Liver (tissue), 3 donors: ENCODE results near the gene ITIH4.

Experiments used
- RAD21 ChIP-seq, 2 donors: IDR thresholded peaks; 2 replicates each; pipeline ENCODE4 v1.6.1; 2016; ENCODE audit warnings: antibody characterized with exemption in 2 of 2, mild to moderate bottlenecking in 2 of 2
- TAF1 ChIP-seq: conservative IDR thresholded peaks from 2 replicates; pipeline ENCODE4 v1.6.1; 2016; ENCODE audit warnings: antibody characterized with exemption, mild to moderate bottlenecking
- TF ChIP-seq, protein P1 (sequence below): fragments of 150-350 bp; IDR thresholded peaks from 2 replicates; pipeline ENCODE4 v1.5.1; 2017; ENCODE audit warnings: improper control_type of control experiment, low read depth, low read length; ENCODE audit not compliant: missing input control
- donor health status: healthy.
- donor health status: healthy.

DNA sequence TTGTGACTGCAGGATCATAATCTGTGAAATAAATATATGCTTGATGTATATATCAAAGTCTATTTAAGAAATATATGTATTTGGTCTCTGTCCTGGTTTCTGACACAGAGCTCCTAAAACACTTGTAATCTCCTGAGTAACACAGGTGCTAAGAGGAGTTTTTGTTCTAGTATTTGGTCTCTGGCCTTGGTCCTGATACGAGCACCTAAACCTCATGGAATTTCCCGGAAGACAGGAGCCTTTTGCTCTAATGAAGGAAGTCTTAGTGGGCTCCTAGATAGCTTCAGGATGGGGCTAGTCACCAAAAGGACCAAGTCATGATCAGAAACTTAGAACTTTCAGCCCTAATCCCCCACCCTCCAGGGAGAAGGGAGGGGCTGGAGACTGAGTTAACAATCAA is 23.5 kb upstream of the ITIH4 start:
- TF ChIP-seq, protein P1, sequence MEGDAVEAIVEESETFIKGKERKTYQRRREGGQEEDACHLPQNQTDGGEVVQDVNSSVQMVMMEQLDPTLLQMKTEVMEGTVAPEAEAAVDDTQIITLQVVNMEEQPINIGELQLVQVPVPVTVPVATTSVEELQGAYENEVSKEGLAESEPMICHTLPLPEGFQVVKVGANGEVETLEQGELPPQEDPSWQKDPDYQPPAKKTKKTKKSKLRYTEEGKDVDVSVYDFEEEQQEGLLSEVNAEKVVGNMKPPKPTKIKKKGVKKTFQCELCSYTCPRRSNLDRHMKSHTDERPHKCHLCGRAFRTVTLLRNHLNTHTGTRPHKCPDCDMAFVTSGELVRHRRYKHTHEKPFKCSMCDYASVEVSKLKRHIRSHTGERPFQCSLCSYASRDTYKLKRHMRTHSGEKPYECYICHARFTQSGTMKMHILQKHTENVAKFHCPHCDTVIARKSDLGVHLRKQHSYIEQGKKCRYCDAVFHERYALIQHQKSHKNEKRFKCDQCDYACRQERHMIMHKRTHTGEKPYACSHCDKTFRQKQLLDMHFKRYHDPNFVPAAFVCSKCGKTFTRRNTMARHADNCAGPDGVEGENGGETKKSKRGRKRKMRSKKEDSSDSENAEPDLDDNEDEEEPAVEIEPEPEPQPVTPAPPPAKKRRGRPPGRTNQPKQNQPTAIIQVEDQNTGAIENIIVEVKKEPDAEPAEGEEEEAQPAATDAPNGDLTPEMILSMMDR, result no peak
- TF ChIP-seq RAD21 (IDR thresholded peaks at IDR 0.05) (no peak), TAF1 (no peak)
